Astrocyte (in vitro differentiated cells and primary cell): ENCODE results near the gene COMMD10.

Source experiments
- CTCF ChIP-seq: IDR thresholded peaks from 2 replicates; pipeline ENCODE4 v1.5.1; 2011; ENCODE audit warnings: low read depth, mild to moderate bottlenecking, inconsistent platforms, low read length, moderate library complexity; ENCODE audit not compliant: insufficient read depth
- EZH2 ChIP-seq: IDR thresholded peaks from 2 replicates; pipeline ENCODE4 v1.6.1; 2012; ENCODE audit warnings: mild to moderate bottlenecking, low read length, inconsistent platforms; ENCODE audit not compliant: insufficient read depth

DNA sequence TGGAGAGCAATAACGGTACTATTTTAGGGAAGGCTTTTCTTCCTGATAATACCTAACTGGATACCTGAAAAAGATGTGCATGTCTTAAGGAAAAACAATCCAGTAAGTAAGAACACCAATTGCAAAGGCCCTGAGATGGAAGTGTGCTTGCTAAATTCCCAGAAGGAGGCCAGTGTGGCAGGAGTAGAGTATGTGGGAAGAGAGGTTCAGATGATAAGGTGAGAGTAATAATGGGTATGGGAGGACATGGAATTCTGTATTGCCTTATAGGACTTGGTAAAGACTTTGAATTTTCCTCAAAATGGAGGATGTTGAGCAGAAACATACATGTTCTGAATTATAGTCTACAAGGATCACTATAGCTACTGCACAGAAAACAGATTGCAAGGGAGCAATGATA is 89.3 kb downstream of the COMMD10 start:
- TF ChIP-seq CTCF: no peak
- TF ChIP-seq EZH2: no peak
